Measurements from ENCODE around the gene ATXN1. TPM values are rescaled to one million over a fixed set of nuclear protein-coding genes. Genes with fewer than 3 reads are reported as not detected.

The ATXN1 gene
- total RNA-seq, 1 experiment from 2014 or later: 25.6 TPM

GRCh38 chr6:16674801-16675392 is 86.4 kb downstream of the ATXN1 start:
- H3K9me3 ChIP-seq (ENCODE audit: low read depth, low read length, poor library complexity, severe bottlenecking): no peaks in the 10 kb centered on the region
- ChIA-PET POLR2A (ENCODE audit: low non-redundant PET) (no interaction called here), CTCF (no interaction called here)
- TF ChIP-seq CTCF (conservative IDR thresholded peaks at IDR 0.05; ENCODE audit: low read depth, low read length): no peak
- TF ChIP-seq EZH2 (IDR thresholded peaks at IDR 0.05; ENCODE audit: borderline replicate concordance, low read depth, low read length, poor library complexity, severe bottlenecking): no peak
- H3K27me3 ChIP-seq (replicated peaks; ENCODE audit: insufficient read depth, low read depth, low read length, poor library complexity): no peaks in the 10 kb centered on the region
- H3K4me1 ChIP-seq (ENCODE audit: insufficient read depth, low read length, poor library complexity, severe bottlenecking): peaks cover 10% of the 10 kb centered on the region
- H3K27ac ChIP-seq (ENCODE audit: low read depth, low read length, poor library complexity, severe bottlenecking): no peak overlapping the region
- H3K36me3 ChIP-seq (ENCODE audit: insufficient read depth, low read length, poor library complexity, severe bottlenecking): no peaks in the 10 kb centered on the region
- no peak for DNase-seq (ENCODE audit: low spot score)
- no peak overlapping the region for H3K4me3 ChIP-seq (ENCODE audit: low read depth, low read length, poor library complexity, severe bottlenecking)
- intact Hi-C loops (cut with micrococcal nuclease; ENCODE audit: unreplicated experiment): no loop called here
- BruUV-seq (replicated peaks): no TSS peak

- BruUV-seq (replicated peaks): no TSS peak
- intact Hi-C loops (cut with micrococcal nuclease; ENCODE audit: unreplicated experiment): no loop called here
- ChIA-PET CTCF (no interaction called here), POLR2A (ENCODE audit: low non-redundant PET) (no interaction called here)
- H3K36me3 ChIP-seq (ENCODE audit: insufficient read depth, low read length, poor library complexity, severe bottlenecking): no peaks in the 10 kb centered on the region
- TF ChIP-seq EZH2 (IDR thresholded peaks at IDR 0.05; ENCODE audit: borderline replicate concordance, low read depth, low read length, poor library complexity, severe bottlenecking): no peak
- H3K4me1 ChIP-seq (ENCODE audit: insufficient read depth, low read length, poor library complexity, severe bottlenecking): peaks cover 16% of the 10 kb centered on the region
- no peak overlapping the region for H3K27ac ChIP-seq (ENCODE audit: low read depth, low read length, poor library complexity, severe bottlenecking)
- H3K27me3 ChIP-seq (replicated peaks; ENCODE audit: insufficient read depth, low read depth, low read length, poor library complexity): no peaks in the 10 kb centered on the region
- DNase-seq (ENCODE audit: low spot score): no peak
- no peak overlapping the region for H3K4me3 ChIP-seq (ENCODE audit: low read depth, low read length, poor library complexity, severe bottlenecking)
- H3K9me3 ChIP-seq (ENCODE audit: low read depth, low read length, poor library complexity, severe bottlenecking): no peaks in the 10 kb centered on the region
Measured at GRCh38 chr6:16673011-16673797, 88.1 kb downstream of the ATXN1 start.

GRCh38 chr6:16671302-16672289 is 89.7 kb downstream of the ATXN1 start:
- CTCF ChIA-PET: interaction anchor here (0.7 kb wide), 1 partner anchor 419 kb away, joined by 3 read pairs; no protein-coding TSS in a partner anchor
- Histone ChIP-seq H3K9me3 (ENCODE audit: low read depth, low read length, poor library complexity, severe bottlenecking) (no peaks in the 10 kb centered on the region), H3K4me3 (ENCODE audit: low read depth, low read length, poor library complexity, severe bottlenecking) (no peak overlapping the region), H3K4me1 (ENCODE audit: insufficient read depth, low read length, poor library complexity, severe bottlenecking) (peaks cover 16% of the 10 kb centered on the region), H3K36me3 (ENCODE audit: insufficient read depth, low read length, poor library complexity, severe bottlenecking) (no peaks in the 10 kb centered on the region), H3K27ac (ENCODE audit: low read depth, low read length, poor library complexity, severe bottlenecking) (no peak overlapping the region), H3K27me3 (replicated peaks; ENCODE audit: insufficient read depth, low read depth, low read length, poor library complexity) (no peaks in the 10 kb centered on the region)
- intact Hi-C loops (cut with micrococcal nuclease; ENCODE audit: unreplicated experiment): no loop called here
- no peak for DNase-seq (ENCODE audit: low spot score)
- no TSS peak for BruUV-seq (replicated peaks)
- POLR2A ChIA-PET (ENCODE audit: low non-redundant PET): no interaction called here
- TF ChIP-seq EZH2 (IDR thresholded peaks at IDR 0.05; ENCODE audit: borderline replicate concordance, low read depth, low read length, poor library complexity, severe bottlenecking) (no peak), CTCF (conservative IDR thresholded peaks at IDR 0.05; ENCODE audit: low read depth, low read length) (no peak)
